GM18861 (cell line): ENCODE data around the gene KIAA1671.
"Not testable (repeated sequence)": the region's sequence is repeated elsewhere in the genome, so short reads cannot be mapped to it uniquely, and the experiment has no call there.

Experiments
- ATAC-seq: cut with Tn5 transposase; IDR thresholded peaks from one replicate; pipeline ENCODE4 v1.9.1; 2021; ENCODE audit not compliant: unreplicated experiment

The KIAA1671 gene

DNA sequence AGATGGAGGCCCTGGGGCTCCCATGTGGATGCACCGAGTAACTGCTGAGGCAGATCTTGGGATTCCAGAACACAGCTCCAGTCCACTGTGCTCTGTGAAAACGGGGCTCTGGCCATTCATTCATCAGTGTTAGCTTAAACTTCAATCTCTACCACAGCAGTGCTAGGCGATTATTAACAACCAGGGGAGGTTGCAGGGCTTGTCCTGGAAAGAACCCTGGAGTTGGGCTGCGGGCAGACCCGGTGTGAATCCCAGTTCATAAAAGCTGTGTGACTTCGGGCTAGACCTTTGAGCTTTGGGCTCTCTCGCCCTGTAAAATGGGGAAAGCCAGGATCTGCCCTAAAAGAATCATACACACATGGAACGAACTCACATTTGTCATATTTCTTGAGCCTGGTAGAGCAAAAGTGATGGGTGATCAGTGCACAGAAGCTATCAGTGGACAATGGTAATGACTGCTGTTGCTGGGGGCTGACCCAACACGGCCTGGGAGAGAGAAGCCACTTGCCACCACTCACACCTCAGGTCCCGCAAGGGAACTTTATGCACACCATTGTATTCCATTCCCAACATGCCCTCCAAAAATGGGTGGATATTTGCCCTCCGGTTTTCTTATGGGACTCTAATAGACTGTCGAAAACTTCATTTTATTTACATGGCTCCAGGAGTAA, 231.6 kb downstream of the KIAA1671 start:
- no peak for ATAC-seq

DNA sequence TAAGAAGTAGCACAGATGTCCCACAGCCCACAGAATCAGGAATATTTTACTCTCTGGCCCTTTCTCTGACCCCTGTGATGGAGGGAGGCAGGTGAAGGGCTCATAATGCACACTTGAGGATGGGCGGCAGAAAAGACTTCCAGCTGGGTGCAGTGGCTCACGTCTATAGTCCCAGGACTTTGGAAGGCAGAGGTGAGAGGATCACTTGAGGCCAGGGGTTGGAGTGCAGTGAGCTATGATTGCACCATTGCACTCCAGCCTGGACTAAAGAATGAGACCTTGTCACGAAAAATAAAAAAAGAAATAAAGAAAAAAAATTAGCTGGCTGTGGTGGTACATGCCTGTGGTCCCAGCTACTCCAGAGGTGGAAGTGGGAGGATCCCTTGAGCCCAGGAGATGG, 233.6 kb downstream of the KIAA1671 start:
- ATAC-seq, result no peak

GRCh38 chr22:25187469-25187868, 235.0 kb downstream of the KIAA1671 start:
- ATAC-seq, result no peak

DNA sequence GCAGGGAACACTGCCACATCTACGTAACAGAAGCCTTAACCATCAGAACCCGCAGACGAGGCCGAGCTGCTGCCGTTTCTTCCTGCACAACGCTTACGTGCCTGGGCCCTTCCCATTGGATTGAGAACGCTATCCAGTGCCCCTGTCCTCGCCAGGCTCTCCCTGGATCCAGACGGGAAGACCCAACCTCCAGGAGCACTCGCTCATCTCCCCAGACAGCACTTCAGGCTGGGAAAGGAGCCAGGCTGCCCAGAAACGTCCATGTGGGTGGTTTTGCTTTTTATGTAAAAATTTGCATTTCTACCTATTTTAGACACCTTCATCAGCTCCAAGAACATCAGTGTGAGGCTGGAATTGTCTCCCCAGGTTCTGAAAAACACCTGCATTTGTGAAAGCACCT, 239.9 kb downstream of the KIAA1671 start:
- no peak for ATAC-seq

GRCh38 chr22:25193130-25193529, 240.6 kb downstream of the KIAA1671 start:
- ATAC-seq, result no peak

DNA sequence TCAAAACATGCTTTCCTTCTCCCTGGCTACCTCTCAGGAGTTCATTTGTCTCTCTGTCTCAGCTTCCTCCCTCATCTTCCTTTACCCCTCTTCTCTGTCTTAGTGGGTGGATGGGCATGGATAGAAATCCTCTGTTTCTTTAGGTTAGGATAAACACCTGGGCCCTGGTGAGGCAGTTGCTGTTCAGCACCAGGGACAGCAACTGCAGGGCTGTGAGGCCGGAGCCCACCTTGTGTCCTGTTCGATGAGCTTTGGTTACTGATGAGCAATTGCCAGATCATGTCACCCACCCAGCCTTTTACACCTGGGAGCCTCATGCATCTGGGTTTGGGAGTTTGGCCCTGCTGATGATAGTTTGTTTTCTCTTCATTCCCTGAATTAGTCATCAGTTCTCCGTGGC, 241.0 kb downstream of the KIAA1671 start:
- no peak for ATAC-seq

GRCh38 chr22:25196326-25196725, 243.8 kb downstream of the KIAA1671 start:
- no peak for ATAC-seq

DNA sequence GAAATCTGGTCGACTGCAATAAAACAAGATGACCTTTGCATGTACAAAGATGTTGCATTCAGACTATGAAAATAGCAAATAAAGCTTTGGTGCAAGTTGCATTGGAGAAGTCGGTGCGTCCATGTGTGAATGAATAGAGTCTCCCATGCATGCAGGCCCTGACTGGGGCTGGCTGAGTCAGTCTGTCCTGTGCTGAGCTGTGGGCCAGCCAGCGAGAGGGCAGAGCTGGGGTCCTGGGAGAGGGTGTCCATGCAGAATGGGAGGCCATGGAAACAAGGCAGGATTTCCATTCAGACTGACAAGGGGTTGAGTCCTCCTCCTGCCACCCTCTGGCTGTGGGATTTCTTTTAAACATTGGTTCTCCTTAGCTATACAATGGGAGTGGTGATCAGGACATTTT, 244.8 kb downstream of the KIAA1671 start:
- no peak for ATAC-seq

- ATAC-seq, result no peak
These were observed 247.4 kb downstream of the KIAA1671 start, which contains the start of gene CRYBB3 for GRCh38 chr22:25199731-25200520. TSS of gene CRYBB3 (plus strand) at chr22:25199858. CDS start at chr22:25201397, 1,539 bp downstream.

DNA sequence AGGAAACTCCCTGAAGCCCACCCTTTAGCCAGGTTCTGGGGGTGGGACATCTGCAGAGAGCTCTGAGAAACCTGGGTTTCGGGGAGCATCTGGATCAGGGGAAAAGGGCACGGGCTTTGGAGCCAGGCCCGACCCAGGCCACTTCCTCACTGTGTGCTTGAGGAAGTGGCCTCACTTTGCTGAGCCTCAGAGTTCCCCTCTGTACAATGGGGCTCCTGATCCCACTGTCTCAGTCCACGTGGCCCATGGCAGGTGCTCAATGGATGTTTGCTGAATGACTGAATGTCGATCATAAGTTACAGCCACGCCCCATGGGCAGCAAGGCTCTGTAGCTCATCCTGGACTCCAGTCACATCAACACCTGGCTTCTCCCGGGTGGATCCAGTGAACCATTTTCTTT, 248.5 kb downstream of the KIAA1671 start:
- no peak for ATAC-seq

DNA sequence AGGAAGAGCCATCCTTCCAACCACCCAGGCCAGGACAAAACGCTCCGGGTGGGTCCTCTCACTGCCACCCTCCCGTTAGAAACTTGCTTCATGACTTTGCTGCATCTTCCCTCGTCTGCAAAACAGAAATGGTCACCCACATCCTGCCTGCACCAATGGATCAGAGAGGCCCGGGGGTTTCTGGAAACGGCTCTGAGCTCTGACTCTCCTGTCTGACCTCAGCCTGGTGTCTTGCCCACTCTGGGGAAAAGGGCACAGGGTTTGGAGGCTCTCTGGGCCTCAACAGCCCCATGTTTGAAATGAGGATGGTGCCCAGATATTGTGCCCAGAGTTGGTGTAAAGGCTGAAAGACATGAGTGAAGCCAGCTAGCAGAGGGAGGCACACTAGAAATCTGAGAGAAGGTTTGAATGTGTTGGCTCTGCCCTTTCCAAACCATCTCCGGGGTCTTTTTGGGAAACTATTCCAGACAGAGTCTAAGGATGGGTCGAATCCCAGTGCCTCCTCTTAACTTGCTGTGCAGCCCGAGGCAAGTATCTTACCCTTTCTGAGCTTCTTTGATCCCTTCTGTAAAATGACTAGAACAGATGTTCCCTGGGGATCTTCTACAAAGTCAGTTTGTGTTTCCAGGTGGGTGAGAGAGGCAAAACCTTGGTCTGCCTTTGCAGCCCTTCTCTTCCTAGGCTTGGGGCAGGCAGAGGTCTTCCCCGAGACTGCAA, 249.2 kb downstream of the KIAA1671 start:
- ATAC-seq, result no peak

- ATAC-seq, result no peak
These were observed 249.9 kb downstream of the KIAA1671 start for GRCh38 chr22:25202290-25202921.

DNA sequence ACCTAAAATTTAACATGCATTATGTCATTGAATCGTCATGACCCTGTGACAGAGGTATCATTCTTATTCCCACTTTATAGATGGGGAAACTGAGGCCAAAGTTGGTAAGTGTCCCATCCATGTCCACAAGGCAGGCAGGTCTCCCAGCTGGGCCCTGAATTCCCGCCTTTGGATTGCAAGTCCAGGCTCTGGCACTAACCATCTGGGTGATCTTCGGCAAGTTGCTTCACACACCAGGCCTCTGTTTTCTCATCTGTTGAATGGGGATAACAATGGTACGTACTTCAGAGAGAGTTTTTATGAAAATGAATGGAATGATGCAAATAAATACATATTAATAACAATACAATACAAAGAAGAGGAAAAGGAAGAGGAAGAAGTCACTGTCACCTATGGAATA, 250.6 kb downstream of the KIAA1671 start:
- no peak for ATAC-seq

GRCh38 chr22:25204547-25204946, 252.0 kb downstream of the KIAA1671 start:
- not testable (repeated sequence) for ATAC-seq

DNA sequence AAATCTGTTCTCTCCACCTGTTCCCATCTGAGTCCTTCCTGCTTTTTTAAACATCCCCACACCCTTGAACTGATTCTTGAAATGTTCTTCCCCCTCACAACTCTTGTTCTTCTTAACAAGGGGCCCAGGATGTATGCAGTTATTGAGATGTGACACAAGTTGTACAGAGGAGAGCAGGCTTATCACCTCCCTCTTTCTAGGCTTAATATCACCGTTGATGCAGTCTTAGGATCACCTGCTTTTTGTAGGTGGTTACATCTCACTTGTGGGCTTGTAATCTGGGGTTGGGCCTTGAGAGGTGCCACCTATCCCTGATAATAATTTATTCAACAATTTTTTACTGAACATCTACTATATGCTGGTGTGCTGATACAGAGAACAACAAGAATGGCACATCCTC, 253.3 kb downstream of the KIAA1671 start:
- ATAC-seq, result no peak

DNA sequence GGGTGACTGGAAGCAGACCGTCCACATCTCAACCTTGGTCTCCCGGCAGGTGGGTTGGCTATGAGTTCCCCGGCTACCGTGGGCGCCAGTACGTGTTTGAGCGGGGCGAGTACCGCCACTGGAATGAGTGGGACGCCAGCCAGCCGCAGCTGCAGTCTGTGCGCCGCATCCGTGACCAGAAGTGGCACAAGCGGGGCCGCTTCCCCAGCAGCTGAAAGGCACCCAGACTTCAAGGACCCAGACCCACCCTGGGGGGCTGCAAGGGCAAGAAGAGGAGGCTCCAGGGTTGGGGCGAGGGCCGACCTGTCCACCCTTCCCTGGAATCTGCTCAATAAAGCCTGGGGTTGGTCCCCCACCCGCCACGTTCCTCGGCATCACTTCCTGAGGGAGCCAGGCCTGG, 254.5 kb downstream of the KIAA1671 start:
- ATAC-seq, result no peak

DNA sequence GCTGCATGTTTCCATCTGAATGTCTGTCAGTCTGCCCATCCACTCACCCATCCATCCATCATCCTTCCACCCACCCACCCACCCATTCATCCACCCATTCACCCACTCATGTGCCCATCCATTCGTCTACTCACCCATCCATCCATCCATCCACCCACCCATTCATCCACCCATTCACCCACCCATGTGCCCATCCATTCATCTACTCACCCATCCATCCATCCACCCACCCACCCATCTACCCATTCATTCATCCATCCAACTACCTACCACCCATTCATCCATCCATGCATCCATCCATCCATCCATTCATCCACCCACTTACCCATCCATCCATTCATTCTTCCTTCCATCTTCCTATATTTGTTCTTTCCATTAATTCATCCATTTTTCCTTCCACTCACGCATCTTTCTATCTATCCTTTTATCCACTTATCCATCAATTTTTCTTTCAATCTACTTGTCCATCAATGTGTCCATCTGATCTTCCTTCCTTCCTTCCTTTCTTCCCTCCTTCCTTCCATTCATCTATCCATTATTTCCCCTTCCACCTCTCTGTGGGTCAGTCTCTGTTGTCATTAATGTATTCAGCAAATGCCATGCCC, 255.1 kb downstream of the KIAA1671 start:
- ATAC-seq, result no peak

DNA sequence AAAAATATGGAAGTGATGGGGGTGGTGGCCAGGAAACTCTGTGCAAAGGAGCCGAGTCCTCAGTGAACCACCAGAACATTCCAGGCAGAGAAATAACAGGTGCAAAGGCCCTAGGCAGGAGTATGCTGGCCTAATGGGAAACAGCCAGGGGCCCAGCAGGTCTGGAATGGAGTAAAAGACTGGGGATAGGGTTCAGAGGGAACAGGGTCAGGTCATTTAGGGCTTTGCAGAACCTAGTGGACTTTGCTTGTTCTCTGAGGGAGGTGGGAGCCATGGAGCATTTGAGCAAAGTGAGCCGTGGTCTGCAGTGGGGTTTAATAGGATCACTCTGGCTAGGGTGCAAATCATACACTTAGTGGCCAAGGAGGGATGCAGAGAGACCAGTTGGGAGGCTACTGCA, 255.8 kb downstream of the KIAA1671 start:
- no peak for ATAC-seq

DNA sequence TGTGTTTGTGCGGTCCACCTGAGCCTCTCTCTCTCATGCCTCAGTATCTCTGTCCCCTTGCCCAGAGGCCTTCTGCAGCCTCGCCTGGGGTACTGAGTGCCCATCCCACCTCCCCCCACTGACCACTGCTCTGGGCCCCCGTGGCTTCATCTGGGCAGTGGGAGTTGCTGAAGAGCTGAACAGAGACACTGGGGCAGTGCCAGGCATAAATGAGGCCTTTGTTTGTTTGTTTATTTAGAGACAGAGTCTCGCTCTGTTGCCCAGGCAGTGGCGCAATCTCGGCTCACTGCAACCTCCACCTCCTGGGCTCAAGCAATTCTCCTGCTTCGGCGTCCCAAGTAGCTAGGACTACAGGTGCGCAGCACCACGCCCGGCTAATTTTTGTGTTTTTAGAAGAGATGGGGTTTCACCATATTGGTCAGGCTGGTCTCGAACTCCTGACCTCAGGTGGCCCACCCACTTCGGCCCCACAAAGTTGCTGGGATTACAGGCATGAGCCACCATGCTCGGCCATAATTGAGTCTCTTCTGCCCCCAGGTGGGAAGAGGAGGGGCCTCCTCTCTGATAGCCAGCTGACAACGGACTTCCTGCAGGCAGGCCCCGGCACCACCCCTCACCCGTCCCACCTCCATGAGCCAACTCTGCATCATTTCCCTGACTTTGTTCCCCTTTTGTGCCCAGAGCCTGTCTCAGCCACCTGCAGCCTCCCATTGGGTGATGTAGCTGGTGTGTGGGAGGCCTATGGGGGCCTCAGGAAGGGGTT, 256.4 kb downstream of the KIAA1671 start:
- ATAC-seq, result no peak

- ATAC-seq, result no peak
These were observed 258.3 kb downstream of the KIAA1671 start for GRCh38 chr22:25210793-25211192.
